Neutrophil (primary cell): ENCODE measurements around the gene WDR74.
A peak's percentile ranks its signal among the peaks of the same experiment; 100 is the strongest.

Experiments
- H3K27ac ChIP-seq: fragments of 200-600 bp; sonication (generic); 2 replicates; pipeline ENCODE4 v1.5.1; 2016; ENCODE audit warnings: mild to moderate bottlenecking, moderate library complexity
- H3K27me3 ChIP-seq: fragments of 200-600 bp; sonication (generic); 2 replicates; pipeline ENCODE4 v1.6.0; 2016; ENCODE audit warnings: mild to moderate bottlenecking
- H3K36me3 ChIP-seq: fragments of 200-600 bp; sonication (generic); 2 replicates; pipeline ENCODE4 v1.5.1; 2017
- H3K4me1 ChIP-seq, 2 experiments: fragments of 200-600 bp in 1 of 2; sonication (generic) in 1 of 2; 1 replicate in 1 of 2; 2 replicates in 1 of 2; pipeline versions ENCODE4 v1.5.1 to v1.6.1; 2013 to 2016; ENCODE audit warnings: low read depth in 1 of 2, low read length in 1 of 2, mild to moderate bottlenecking in 1 of 2, moderate library complexity in 1 of 2; ENCODE audit not compliant: control insufficient read depth in 1 of 2, insufficient read depth in 1 of 2
- H3K4me3 ChIP-seq, 2 experiments: fragments of 200-600 bp in 1 of 2; sonication (generic) in 1 of 2; 1 replicate in 1 of 2; 2 replicates in 1 of 2; pipeline ENCODE4 v1.5.1; 2013 to 2016; ENCODE audit warnings: low read depth in 1 of 2, low read length in 1 of 2, mild to moderate bottlenecking in 1 of 2, moderate library complexity in 1 of 2
- H3K9me3 ChIP-seq: fragments of 200-600 bp; sonication (generic); 2 replicates; pipeline ENCODE4 v1.5.1; 2016
- CTCF ChIP-seq: fragments of 200-600 bp; sonication (generic); IDR thresholded peaks from 2 replicates; pipeline ENCODE4 v1.5.1; 2016; ENCODE audit warnings: antibody characterized with exemption

The WDR74 gene

GRCh38 chr11:62806611-62807121 lies 32.7 kb downstream of the WDR74 start:
- Histone ChIP-seq H3K27me3 (no peaks in the 10 kb centered on the region), H3K36me3 (peaks cover 21% of the 10 kb centered on the region), H3K4me3 (peak overlapping the region; percentile 73 to 87), H3K27ac (peak overlapping the region; percentile 95), H3K4me1 (peaks cover 47 to 48% of the 10 kb centered on the region in 2 experiments), H3K9me3 (no peaks in the 10 kb centered on the region)
- no peak for TF ChIP-seq CTCF

GRCh38 chr11:62805961-62806441 lies 33.4 kb downstream of the WDR74 start:
- H3K9me3 ChIP-seq, result no peaks in the 10 kb centered on the region
- peaks cover 27% of the 10 kb centered on the region for H3K36me3 ChIP-seq
- H3K4me1 ChIP-seq, result peaks cover 47 to 48% of the 10 kb centered on the region in 2 experiments
- H3K27ac ChIP-seq, result peak overlapping the region; percentile 95
- H3K27me3 ChIP-seq, result no peaks in the 10 kb centered on the region
- TF ChIP-seq CTCF, result no peak
- peak overlapping the region; percentile 73 to 87 for H3K4me3 ChIP-seq

- H3K27me3 ChIP-seq, result no peaks in the 10 kb centered on the region
- peaks cover 47 to 48% of the 10 kb centered on the region in 2 experiments for H3K4me1 ChIP-seq
- peak; percentile 66 for TF ChIP-seq CTCF
- H3K4me3 ChIP-seq, result peak within 1 kb of the TSS; percentile 73 to 87
- H3K9me3 ChIP-seq, result no peaks in the 10 kb centered on the region
- H3K27ac ChIP-seq, result peak within 1 kb of the TSS; percentile 95
- H3K36me3 ChIP-seq, result peaks cover 34% of the 10 kb centered on the region
Measured at GRCh38 chr11:62805076-62805892, 34.1 kb downstream of the WDR74 start, which contains the start of gene NXF1. Gene NXF1 (minus strand): TSS chr11:62805440. CDS start chr11:62805356, 84 bp downstream.

GRCh38 chr11:62804310-62805075 lies 34.9 kb downstream of the WDR74 start:
- Histone ChIP-seq H3K4me1 (peaks cover 47 to 48% of the 10 kb centered on the region in 2 experiments), H3K9me3 (no peaks in the 10 kb centered on the region), H3K27me3 (no peaks in the 10 kb centered on the region), H3K27ac (peak overlapping the region; percentile 95), H3K36me3 (peaks cover 42% of the 10 kb centered on the region), H3K4me3 (peak overlapping the region; percentile 73 to 87)
- no peak for TF ChIP-seq CTCF

- H3K27me3 ChIP-seq, result no peaks in the 10 kb centered on the region
- no peaks in the 10 kb centered on the region for H3K9me3 ChIP-seq
- H3K4me3 ChIP-seq, result no peak overlapping the region
- peaks cover 76% of the 10 kb centered on the region for H3K36me3 ChIP-seq
- no peak overlapping the region for H3K27ac ChIP-seq
- H3K4me1 ChIP-seq, result peaks cover 23 to 26% of the 10 kb centered on the region in 2 experiments
- no peak for TF ChIP-seq CTCF
Measured at GRCh38 chr11:62801071-62801470, 38.3 kb downstream of the WDR74 start.
